GM10266 (cell line): ENCODE measurements around the gene FLNB.

ENCODE experiments used
- DNase-seq: peaks from one replicate; pipeline ENCODE4 v3.0.0; 2012; ENCODE audit errors: extremely low spot score
- TF ChIP-seq, protein P1 (sequence below): IDR thresholded peaks from 2 replicates; pipeline ENCODE4 v1.5.1; 2012; ENCODE audit warnings: mild to moderate bottlenecking, low read depth; ENCODE audit not compliant: control insufficient read depth, insufficient read depth; ENCODE audit errors: missing control alignments

The FLNB gene

DNA sequence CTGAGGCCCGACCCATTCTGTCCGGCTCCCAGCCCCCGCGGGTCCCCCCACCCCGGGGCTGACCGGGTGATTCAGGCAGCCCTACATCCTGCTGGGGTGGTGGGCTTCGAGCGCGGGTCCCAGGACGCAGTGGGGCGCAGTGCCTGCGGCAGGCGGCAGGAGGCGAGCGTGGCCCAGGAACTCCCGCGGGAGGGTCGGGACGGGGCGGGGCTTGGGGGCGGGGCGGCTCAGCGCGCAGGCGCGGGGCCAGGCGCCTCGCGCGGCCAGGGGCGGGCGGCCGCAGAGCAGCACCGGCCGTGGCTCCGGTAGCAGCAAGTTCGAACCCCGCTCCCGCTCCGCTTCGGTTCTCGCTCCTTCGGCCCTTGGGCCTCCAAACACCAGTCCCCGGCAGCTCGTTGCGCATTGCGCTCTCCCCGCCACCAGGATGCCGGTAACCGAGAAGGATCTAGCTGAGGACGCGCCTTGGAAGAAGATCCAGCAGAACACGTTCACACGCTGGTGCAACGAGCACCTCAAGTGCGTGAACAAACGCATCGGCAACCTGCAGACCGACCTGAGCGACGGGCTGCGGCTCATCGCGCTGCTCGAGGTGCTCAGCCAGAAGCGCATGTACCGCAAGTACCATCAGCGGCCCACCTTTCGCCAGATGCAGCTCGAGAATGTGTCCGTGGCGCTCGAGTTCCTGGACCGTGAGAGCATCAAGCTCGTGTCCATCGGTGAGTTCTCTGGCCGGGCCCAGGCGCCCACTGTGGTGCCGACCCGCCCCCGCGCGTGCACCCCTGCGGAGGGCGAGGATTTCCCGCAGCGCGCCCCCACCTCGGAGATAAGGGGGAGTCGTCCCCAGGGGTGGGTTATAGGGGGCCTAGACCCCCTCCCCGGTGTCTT is at the start of gene FLNB:
Gene FLNB (plus strand): TSS at position 282 of the 885 bp plus-strand sequence. CDS start 143 bp downstream, at position 425.
- TF ChIP-seq, protein P1, sequence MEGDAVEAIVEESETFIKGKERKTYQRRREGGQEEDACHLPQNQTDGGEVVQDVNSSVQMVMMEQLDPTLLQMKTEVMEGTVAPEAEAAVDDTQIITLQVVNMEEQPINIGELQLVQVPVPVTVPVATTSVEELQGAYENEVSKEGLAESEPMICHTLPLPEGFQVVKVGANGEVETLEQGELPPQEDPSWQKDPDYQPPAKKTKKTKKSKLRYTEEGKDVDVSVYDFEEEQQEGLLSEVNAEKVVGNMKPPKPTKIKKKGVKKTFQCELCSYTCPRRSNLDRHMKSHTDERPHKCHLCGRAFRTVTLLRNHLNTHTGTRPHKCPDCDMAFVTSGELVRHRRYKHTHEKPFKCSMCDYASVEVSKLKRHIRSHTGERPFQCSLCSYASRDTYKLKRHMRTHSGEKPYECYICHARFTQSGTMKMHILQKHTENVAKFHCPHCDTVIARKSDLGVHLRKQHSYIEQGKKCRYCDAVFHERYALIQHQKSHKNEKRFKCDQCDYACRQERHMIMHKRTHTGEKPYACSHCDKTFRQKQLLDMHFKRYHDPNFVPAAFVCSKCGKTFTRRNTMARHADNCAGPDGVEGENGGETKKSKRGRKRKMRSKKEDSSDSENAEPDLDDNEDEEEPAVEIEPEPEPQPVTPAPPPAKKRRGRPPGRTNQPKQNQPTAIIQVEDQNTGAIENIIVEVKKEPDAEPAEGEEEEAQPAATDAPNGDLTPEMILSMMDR = peak; percentile 94
- DNase-seq = peak; percentile 97

DNA sequence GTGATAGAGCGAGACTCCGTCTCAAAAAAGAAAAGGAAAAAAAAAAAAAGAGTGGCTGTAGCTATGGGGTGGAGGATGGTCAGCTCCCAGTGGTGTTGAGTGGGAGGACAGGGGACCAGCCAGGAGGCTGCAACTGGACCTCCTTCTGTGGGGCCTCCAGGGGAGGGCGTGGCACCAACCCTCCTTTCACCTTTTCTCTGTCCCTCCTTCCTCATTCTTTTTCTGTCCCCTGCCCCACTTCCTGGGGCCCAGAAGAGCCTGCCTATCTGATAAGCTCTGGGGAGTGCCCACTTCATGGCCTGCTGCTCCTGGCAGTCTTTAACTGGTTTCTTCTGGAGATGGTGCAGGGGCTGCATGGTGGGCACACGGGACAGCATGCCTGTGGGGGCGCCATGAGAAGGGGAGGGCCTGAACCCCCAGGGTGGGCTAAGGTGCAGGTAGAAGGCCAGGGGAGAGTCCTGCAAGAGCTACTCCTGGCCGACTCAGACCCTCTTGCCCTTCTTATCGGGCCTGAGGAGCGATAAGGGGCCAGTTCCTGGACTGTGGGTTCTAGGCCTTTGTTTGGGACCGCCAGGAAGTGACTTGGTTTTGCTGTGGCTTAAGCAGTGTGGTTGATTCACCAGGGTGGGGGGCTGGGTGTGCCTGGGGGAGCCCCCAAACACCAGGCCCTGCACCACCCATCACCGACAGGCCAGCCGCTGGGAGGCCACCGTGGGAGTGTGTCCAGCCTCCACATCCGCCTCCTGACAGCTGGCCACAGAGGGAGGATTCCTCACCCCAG is 49.4 kb upstream of the FLNB start:
- no peak for DNase-seq
- TF ChIP-seq, protein P1 = no peak

- DNase-seq = no peak
- TF ChIP-seq, protein P1 = no peak
Measured at GRCh38 chr3:57959423-57960173, 48.6 kb upstream of the FLNB start.

DNA sequence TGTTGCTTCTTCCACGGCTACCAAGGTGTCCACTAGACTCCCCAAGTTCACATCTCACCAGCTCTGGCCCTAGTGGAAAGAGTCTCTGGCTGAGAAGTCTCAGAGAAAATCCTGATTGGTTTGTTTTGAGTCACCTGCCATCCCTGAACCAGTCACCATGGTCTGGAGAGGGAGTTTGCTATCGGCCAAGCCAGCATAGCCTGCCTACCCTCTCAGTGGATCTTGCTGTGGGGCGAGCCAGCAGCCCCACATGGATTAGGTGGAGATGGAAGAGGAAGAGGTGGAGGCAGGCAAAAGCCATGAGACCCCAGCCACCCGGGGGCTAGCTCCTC is 48.1 kb upstream of the FLNB start:
- TF ChIP-seq, protein P1 = no peak
- DNase-seq = no peak

DNA sequence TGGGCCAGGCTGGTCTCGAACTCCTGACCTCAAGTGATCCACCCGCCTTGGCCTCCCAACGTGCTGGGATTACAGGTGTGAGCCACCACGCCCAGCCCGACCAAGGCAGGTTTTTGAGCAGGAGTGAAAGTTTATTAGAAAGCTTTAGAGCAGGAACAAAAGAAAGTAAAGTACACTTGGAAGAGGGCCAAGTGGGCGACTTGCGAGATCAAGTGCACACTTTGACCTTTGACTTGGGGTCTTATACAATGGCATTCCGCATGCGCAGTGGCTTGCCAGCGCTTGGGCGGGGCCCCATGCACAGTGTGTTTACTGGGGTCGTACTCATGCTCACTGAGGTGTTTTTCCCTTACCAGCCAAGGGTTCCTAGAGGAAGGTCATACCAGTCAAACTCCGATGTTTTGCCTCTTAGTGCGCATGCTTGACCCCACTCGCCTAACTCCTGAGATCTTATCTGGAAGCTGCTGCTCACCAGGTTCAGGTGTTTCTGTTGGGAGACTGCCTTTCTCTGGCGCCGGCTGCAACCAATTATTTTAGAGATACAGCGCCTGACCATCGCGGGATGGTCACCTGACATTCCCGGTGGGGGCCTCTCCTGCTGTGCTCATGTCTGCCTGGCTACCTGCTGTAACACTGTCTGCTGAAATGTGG is 46.9 kb upstream of the FLNB start:
- TF ChIP-seq, protein P1 = no peak
- no peak for DNase-seq

- no peak for DNase-seq
- TF ChIP-seq, protein P1 = peak; percentile 35
Measured at GRCh38 chr3:57961828-57962447, 46.3 kb upstream of the FLNB start.
